Transverse colon (tissue), 4 donors: Measurements from ENCODE around the gene FBXO4. TPM values are rescaled to one million over a fixed set of nuclear protein-coding genes. Genes with fewer than 3 reads are reported as not detected.

ENCODE experiments used
- DNase-seq: peaks from one replicate; pipeline ENCODE4 v3.0.0-alpha.2; 2019
- H3K27ac ChIP-seq, 4 donors: fragments of 200-600 bp; sonication (generic); 2 replicates each; pipeline ENCODE4 v1.5.1; 2016 to 2018; ENCODE audit warnings: inconsistent platforms in 4 of 4
- H3K27me3 ChIP-seq: fragments of 200-600 bp; sonication (generic); 2 replicates; pipeline ENCODE4 v1.5.1; 2017; ENCODE audit warnings: inconsistent platforms
- H3K36me3 ChIP-seq, 4 donors: fragments of 200-600 bp; sonication (generic); 2 replicates each; pipeline ENCODE4 v1.5.1; 2017 to 2019; ENCODE audit warnings: inconsistent platforms in 4 of 4
- H3K4me1 ChIP-seq, 4 donors: fragments of 200-600 bp; sonication (generic); 2 replicates each; pipeline ENCODE4 v1.5.1; 2017 to 2020; ENCODE audit warnings: inconsistent platforms in 4 of 4
- H3K4me3 ChIP-seq, 4 donors: fragments of 200-600 bp; sonication (generic); 1 replicate in 1 of 4; 2 replicates in 3 of 4; pipeline versions ENCODE4 v1.5.1 to v1.6.1; 2017 to 2019; ENCODE audit warnings: inconsistent platforms in 4 of 4
- H3K9me3 ChIP-seq, 2 donors: fragments of 200-600 bp; sonication (generic); 2 replicates each; pipeline ENCODE4 v1.5.1; 2017 to 2019; ENCODE audit warnings: inconsistent platforms in 2 of 2
- EP300 ChIP-seq: sonication (generic); formaldehyde crosslinking; IDR thresholded peaks from one replicate; pipeline ENCODE4 v1.6.1; 2017; ENCODE audit warnings: antibody characterized with exemption, low read depth
- POLR2A ChIP-seq: fragments of 450-650 bp; IDR thresholded peaks from one replicate; pipeline ENCODE4 v1.6.1; 2016; ENCODE audit warnings: antibody characterized with exemption, mild to moderate bottlenecking, moderate library complexity
- POLR2AphosphoS5 ChIP-seq, 3 donors: sonication (generic); formaldehyde crosslinking; IDR thresholded peaks; one replicate each; pipeline ENCODE4 v1.6.1; 2016; ENCODE audit warnings: antibody characterized with exemption in 3 of 3
- WGBS, 2 donors: methylation state at CpG; one replicate each; pipeline ENCODE4 v1.1.5; 2018; ENCODE audit warnings: low coverage in 1 of 2; 5-methylcytosine and 5-hydroxymethylcytosine counted together
- in situ Hi-C, 4 donors: fragments of 200-750 bp; cut with MboI; loops; one replicate each; pipeline versions ENCODE4 v1.15.0 to v1.15.1; 2017; ENCODE audit warnings: low sequenced_read_pairs in 3 of 4, low pct_ligation_motif_present in 1 of 4, low pct_unique_long_range_greater_than_20kb in 1 of 4
- intact Hi-C: fragments of 100-400 bp; cut with DNase I; formaldehyde crosslinking; loops from one replicate; pipeline ENCODE4 v1.15.1; 2023; ENCODE audit warnings: low total_unique reads
- total RNA-seq, 4 donors: library from RNA; depleted of rRNA; stranded (reverse); fragments of >200 nt; gene quantifications; one replicate each; pipeline ENCODE4 v1.1.0, GENCODE V29; 2016
- TF ChIP-seq, protein P1 (sequence below), 5 experiments: fragments of 200-600 bp in 3 of 5; fragments of 450-650 bp in 2 of 5; sonication (generic) in 3 of 5; IDR thresholded peaks; 1 replicate in 2 of 5; 2 replicates in 3 of 5; pipeline ENCODE4 v1.5.1; 2016 to 2017; ENCODE audit warnings: antibody characterized with exemption in 5 of 5, inconsistent platforms in 3 of 5, mild to moderate bottlenecking in 2 of 5, moderate library complexity in 1 of 5

The FBXO4 gene
- total RNA-seq, 4 donors from 2014 or later = 1.1 to 8.8 (median 7.1) TPM

DNA sequence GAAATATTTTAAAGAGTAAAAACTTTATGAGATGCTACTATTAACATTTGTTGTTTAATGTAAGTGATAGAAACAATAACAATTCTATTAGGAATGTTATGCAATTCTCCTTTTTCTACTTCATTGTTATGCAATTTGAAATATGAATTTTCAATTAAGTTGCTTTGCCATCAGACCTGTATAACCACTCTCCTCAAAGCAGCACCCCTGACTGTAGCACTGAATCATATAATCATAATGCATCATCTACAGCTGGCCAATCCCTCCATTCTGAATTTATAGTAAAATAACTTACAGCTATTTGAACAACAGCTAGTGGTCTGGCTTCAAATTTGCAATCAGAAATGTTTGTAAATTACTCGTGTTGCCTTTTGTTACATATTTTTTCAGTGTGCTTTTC lies 29.2 kb downstream of the FBXO4 start:
- in situ Hi-C loops = no loop called here
- H3K9me3 ChIP-seq = no peaks in the 10 kb centered on the region
- no peak overlapping the region for H3K27ac ChIP-seq
- TF ChIP-seq POLR2AphosphoS5 (IDR thresholded peaks at IDR 0.05) = no peak
- no peak for TF ChIP-seq POLR2A
- TF ChIP-seq, protein P1, sequence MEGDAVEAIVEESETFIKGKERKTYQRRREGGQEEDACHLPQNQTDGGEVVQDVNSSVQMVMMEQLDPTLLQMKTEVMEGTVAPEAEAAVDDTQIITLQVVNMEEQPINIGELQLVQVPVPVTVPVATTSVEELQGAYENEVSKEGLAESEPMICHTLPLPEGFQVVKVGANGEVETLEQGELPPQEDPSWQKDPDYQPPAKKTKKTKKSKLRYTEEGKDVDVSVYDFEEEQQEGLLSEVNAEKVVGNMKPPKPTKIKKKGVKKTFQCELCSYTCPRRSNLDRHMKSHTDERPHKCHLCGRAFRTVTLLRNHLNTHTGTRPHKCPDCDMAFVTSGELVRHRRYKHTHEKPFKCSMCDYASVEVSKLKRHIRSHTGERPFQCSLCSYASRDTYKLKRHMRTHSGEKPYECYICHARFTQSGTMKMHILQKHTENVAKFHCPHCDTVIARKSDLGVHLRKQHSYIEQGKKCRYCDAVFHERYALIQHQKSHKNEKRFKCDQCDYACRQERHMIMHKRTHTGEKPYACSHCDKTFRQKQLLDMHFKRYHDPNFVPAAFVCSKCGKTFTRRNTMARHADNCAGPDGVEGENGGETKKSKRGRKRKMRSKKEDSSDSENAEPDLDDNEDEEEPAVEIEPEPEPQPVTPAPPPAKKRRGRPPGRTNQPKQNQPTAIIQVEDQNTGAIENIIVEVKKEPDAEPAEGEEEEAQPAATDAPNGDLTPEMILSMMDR (IDR thresholded peaks at IDR 0.05) = no peak
- no peak for TF ChIP-seq EP300
- H3K36me3 ChIP-seq = no peaks in the 10 kb centered on the region
- H3K27me3 ChIP-seq = no peaks in the 10 kb centered on the region
- H3K4me3 ChIP-seq = no peak overlapping the region
- no peaks in the 10 kb centered on the region for H3K4me1 ChIP-seq
- DNase-seq = no peak
- intact Hi-C loops = no loop called here
- WGBS, 2 donors = 69 to 85% methylated on average over 1 of the region's 1 CpG

DNA sequence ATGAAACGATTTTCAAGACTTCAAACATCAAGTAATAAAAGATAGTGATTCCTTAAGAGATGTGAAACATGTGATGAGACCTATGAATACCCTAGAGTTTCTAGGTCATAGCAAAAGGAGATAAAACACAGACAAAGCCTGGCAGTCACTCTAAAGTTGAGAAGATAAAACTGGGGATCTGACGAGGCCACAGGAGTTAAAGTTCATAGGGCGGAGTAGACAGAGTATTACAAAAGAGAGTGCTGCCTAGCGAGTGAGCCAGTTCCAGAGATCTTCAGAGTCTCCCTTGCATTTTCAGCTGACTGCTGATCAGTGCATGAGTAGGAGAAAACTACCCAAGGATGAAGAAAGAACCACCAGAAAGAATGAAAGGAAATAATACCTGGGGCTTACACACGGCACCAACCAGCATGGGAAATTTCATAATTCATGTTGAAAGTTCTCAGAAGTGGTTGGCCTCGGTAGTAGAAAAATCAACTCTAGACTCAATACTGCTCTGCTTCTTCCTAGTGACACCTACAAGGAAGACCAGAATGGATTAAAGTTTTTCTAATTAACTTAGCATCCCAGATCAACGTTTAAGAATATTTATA lies 30.4 kb downstream of the FBXO4 start:
- TF ChIP-seq POLR2AphosphoS5 (IDR thresholded peaks at IDR 0.05) (no peak), POLR2A (no peak), EP300 (no peak)
- TF ChIP-seq, protein P1 (IDR thresholded peaks at IDR 0.05) = no peak
- intact Hi-C loops = no loop called here
- DNase-seq = no peak
- Histone ChIP-seq H3K36me3 (no peaks in the 10 kb centered on the region), H3K27ac (no peak overlapping the region), H3K27me3 (no peaks in the 10 kb centered on the region), H3K4me3 (no peak overlapping the region), H3K9me3 (peaks cover 0 to 10% of the 10 kb centered on the region in 2 donors), H3K4me1 (no peaks in the 10 kb centered on the region)
- in situ Hi-C loops = no loop called here
- WGBS, 2 donors = 55 to 64% methylated on average over 7 of the region's 7 CpGs

DNA sequence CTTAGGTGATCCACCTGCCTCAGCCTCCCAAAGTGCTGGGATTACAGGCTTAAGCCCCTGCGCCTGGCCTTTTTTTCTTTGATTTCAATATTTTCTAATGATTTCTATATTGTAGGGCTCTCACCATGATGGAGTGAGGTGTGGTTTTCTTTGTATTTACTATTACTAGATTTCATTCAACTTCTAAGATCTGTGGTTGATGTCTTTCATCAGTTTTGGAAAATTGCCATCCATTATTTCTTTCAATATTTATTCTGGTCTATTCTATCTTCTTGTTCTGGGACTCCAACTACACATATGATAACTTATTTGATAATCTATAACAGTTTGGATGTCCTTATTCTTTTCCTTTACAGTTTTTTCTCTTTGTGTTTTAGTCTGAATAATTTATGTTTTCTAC lies 31.9 kb downstream of the FBXO4 start:
- Histone ChIP-seq H3K27me3 (no peaks in the 10 kb centered on the region), H3K9me3 (peaks cover 0 to 10% of the 10 kb centered on the region in 2 donors), H3K4me3 (no peak overlapping the region), H3K36me3 (no peaks in the 10 kb centered on the region), H3K27ac (no peak overlapping the region), H3K4me1 (no peaks in the 10 kb centered on the region)
- no peak for DNase-seq
- in situ Hi-C loops (no loop called here), intact Hi-C loops (no loop called here)
- TF ChIP-seq POLR2A (no peak), EP300 (no peak), POLR2AphosphoS5 (IDR thresholded peaks at IDR 0.05) (no peak)
- TF ChIP-seq, protein P1 (IDR thresholded peaks at IDR 0.05) = no peak
- WGBS, 2 donors = 92% methylated on average over 1 of the region's 1 CpG; no CpG with 5 or more reads in 1 of the 2 donors

DNA sequence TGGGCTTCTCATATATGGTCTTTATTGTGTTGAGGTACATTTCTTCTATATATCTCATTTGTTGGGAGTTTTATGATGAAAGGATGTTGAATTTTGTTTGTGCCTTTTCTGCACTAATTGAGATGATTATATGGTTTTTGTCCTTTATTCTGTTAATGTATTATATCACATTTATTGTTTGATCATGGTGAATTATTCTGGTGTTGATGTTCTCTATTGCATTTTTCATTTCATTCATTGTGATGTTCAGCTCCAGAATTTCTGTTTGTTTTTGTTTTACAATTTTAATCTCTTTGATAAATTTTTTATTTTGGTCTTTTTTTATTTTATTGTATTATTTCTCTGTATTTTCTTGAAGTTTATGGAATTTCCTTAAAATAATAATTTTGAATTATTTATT lies 35.4 kb downstream of the FBXO4 start:
- peaks cover 0 to 10% of the 10 kb centered on the region in 2 donors for H3K9me3 ChIP-seq
- no peaks in the 10 kb centered on the region for H3K4me1 ChIP-seq
- H3K36me3 ChIP-seq = no peaks in the 10 kb centered on the region
- no peak overlapping the region for H3K4me3 ChIP-seq
- in situ Hi-C loops = no loop called here
- no peak for DNase-seq
- intact Hi-C loops = no loop called here
- TF ChIP-seq, protein P1 (IDR thresholded peaks at IDR 0.05) = no peak
- no peak for TF ChIP-seq POLR2A
- H3K27me3 ChIP-seq = no peaks in the 10 kb centered on the region
- no peak overlapping the region for H3K27ac ChIP-seq
